Osteocyte (in vitro differentiated cells): ENCODE data around the gene ERG28. TPM values are rescaled to one million over a fixed set of nuclear protein-coding genes. Genes with fewer than 3 reads are reported as not detected.
A peak's percentile ranks its signal among the peaks of the same experiment; 100 is the strongest.

Source experiments
- DNase-seq: peaks from one replicate; pipeline ENCODE4 v3.0.0; 2021; ENCODE audit warnings: mixed read lengths; ENCODE audit not compliant: unreplicated experiment; ENCODE audit errors: extremely low spot score
- H3K27ac Mint-ChIP-seq: one replicate; pipeline ENCODE4 v1.8.0; 2021; ENCODE audit warnings: mild to moderate bottlenecking, mixed read lengths; ENCODE audit not compliant: unreplicated experiment
- H3K27me3 Mint-ChIP-seq: one replicate; pipeline ENCODE4 v1.8.0; 2021; ENCODE audit warnings: mixed read lengths; ENCODE audit not compliant: unreplicated experiment
- H3K36me3 Mint-ChIP-seq: one replicate; pipeline ENCODE4 v1.8.0; 2021; ENCODE audit warnings: mixed read lengths; ENCODE audit not compliant: unreplicated experiment
- H3K4me1 Mint-ChIP-seq: one replicate; pipeline ENCODE4 v1.8.0; 2021; ENCODE audit warnings: mixed read lengths; ENCODE audit not compliant: unreplicated experiment
- H3K4me3 Mint-ChIP-seq: one replicate; pipeline ENCODE4 v1.8.0; 2021; ENCODE audit warnings: mild to moderate bottlenecking, moderate library complexity, mixed read lengths; ENCODE audit not compliant: unreplicated experiment
- H3K9me3 Mint-ChIP-seq: one replicate; pipeline ENCODE4 v1.8.0; 2021; ENCODE audit warnings: mixed read lengths; ENCODE audit not compliant: unreplicated experiment
- total RNA-seq: library from RNA; stranded (reverse); gene quantifications from 2 replicates; pipeline ENCODE4 v1.2.1, GENCODE V29; 2021
- TF ChIP-seq, protein P1 (sequence below): fragments of 200-600 bp; sonication (generic); IDR thresholded peaks from 2 replicates; pipeline ENCODE4 v1.5.0; 2021; ENCODE audit warnings: antibody characterized with exemption, mild to moderate bottlenecking, moderate library complexity

ERG28 gene
- total RNA-seq, 1 donor from 2014 or later = 19.6 TPM

DNA sequence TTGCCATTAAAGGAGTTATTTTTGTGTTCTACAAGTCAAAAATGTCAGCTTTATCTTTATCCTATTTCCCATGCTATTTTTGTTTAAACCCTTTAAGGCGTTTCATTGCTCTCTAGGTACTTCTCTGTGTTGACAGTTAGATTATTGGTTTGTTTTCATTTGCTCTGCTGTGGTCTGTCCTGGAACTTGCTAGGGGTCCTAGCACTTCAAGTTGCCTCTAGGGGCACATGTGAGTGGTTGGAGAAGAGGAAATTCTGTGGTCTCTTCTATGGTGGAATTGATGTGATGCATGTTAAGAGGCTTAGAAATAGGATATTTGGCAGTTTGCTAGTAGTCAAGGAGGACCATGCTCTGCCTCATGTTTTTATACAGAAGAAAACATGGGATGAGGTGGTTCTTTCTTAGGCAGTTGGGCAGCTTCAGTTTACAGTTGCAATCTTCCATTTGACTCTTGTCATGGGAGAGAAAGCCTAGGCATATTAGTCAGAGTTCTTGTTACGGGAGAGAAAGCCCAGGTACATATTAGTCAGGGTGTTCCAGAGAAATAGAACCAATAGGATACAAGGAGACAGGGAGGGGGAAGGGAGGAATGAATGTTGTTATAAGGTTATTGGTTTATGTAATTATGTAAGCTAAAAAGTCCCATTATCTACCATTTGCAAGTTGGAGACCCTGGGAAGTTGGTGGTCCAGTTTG lies 14.7 kb upstream of the ERG28 start:
- peaks cover 3% of the 10 kb centered on the region for H3K9me3 Mint-ChIP-seq
- TF ChIP-seq, protein P1, sequence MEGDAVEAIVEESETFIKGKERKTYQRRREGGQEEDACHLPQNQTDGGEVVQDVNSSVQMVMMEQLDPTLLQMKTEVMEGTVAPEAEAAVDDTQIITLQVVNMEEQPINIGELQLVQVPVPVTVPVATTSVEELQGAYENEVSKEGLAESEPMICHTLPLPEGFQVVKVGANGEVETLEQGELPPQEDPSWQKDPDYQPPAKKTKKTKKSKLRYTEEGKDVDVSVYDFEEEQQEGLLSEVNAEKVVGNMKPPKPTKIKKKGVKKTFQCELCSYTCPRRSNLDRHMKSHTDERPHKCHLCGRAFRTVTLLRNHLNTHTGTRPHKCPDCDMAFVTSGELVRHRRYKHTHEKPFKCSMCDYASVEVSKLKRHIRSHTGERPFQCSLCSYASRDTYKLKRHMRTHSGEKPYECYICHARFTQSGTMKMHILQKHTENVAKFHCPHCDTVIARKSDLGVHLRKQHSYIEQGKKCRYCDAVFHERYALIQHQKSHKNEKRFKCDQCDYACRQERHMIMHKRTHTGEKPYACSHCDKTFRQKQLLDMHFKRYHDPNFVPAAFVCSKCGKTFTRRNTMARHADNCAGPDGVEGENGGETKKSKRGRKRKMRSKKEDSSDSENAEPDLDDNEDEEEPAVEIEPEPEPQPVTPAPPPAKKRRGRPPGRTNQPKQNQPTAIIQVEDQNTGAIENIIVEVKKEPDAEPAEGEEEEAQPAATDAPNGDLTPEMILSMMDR = peak; percentile 18
- H3K27me3 Mint-ChIP-seq = no peaks in the 10 kb centered on the region
- H3K4me3 Mint-ChIP-seq = no peak overlapping the region
- H3K4me1 Mint-ChIP-seq = peaks cover 2% of the 10 kb centered on the region
- no peak for DNase-seq
- H3K36me3 Mint-ChIP-seq = peaks cover 23% of the 10 kb centered on the region
- H3K27ac Mint-ChIP-seq = no peak overlapping the region

DNA sequence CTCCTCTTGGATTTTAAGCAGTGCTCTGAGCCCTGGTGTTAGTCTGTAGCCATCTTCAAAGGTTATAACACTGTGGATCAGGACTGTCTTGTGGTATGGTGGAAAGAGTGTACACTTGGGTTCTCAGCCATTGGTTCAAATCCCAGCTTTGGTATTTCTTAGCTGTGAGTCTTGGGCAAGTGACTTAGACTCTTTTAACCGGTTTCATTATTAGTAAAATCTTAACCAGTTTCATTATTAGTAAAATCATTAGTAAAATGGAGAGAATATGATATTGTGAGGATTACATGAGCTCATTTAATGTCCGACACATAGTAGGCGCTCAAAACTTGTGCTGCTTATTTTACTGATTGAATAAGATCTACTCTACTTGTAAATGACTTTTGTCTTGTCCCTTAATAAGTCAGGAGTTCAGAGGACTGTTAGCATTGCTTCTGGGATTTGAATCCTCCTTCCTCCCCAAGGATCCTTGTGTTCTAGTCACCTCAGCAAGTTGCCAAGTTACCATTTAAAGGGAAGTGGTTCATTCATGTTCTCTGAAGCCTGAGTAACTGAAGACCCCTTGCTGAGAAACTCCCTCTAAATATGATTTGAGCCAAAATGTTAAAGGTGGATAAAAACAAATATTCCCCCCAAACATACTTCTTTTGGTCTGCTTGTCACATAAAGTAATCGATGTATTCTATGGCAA lies 12.8 kb upstream of the ERG28 start:
- DNase-seq = no peak
- TF ChIP-seq, protein P1 = no peak
- Mint-ChIP-seq H3K27me3 (no peaks in the 10 kb centered on the region), H3K4me3 (no peak overlapping the region), H3K27ac (no peak overlapping the region), H3K4me1 (peaks cover 2% of the 10 kb centered on the region), H3K9me3 (peaks cover 3% of the 10 kb centered on the region), H3K36me3 (peaks cover 38% of the 10 kb centered on the region)

DNA sequence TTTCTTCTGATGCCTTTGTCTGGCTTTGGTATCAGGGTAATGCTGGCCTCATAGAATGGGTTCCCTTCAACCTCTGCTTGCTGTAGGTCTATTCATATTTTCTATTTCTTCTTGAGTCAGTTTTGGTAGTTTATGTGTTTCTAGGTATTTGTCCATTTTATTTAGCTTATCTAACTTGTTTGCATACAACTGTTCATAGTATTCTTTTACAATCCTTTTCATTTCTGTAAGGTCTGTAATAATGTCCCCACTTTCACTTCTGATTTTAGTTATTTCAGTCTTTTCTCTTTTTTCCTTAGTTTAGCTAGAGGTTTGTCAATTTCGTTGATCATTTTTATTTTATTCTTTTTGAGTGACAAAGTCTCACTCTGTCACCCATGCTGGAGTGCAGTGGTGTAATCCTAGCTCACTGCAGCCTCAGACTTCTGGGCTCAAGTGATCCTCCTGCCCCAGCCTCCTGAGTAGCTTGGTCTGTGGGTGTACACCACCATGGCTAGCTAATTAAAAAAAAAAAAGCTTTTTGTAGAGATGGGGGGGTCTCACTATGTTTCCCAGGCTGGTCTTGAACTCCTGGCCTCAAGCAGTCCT lies 12.0 kb upstream of the ERG28 start:
- H3K9me3 Mint-ChIP-seq = peaks cover 3% of the 10 kb centered on the region
- DNase-seq = no peak
- H3K27me3 Mint-ChIP-seq = no peaks in the 10 kb centered on the region
- no peak overlapping the region for H3K4me3 Mint-ChIP-seq
- H3K36me3 Mint-ChIP-seq = peaks cover 38% of the 10 kb centered on the region
- peaks cover 2% of the 10 kb centered on the region for H3K4me1 Mint-ChIP-seq
- H3K27ac Mint-ChIP-seq = no peak overlapping the region
- TF ChIP-seq, protein P1 = no peak

DNA sequence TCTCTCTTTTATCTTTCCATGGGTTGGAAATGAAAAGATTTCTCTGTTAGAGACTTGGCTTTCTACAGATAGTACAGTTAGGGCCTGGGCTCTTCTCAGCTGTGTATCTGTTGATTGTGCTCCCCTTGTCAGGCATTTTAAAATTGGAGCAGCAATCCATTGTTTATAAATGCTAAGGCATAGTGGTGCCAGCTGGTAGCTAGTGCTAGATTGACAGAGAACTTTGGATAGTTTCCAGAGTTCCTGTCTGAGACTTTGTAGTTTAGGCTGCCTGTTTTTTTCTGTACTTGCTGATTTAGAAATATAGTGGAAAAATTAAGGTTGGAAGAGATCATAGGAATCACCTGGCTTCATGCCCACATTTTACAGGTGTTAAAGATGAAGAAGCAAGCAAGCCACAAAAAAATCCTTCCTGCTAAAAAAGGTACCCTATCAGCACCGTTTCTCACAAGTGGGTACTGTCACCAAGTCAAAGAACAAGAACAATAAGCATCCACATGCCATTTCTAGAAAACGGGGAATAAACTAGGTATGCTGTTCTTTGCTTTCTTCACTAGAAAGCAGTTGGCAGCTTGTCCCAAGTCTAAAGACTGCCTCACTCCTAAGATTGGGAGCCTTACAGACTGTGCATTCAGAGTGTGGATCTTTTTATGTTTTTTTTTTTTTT lies 6.6 kb upstream of the ERG28 start:
- TF ChIP-seq, protein P1 = no peak
- Mint-ChIP-seq H3K27me3 (no peaks in the 10 kb centered on the region), H3K9me3 (no peaks in the 10 kb centered on the region), H3K27ac (no peak overlapping the region), H3K36me3 (peaks cover 32% of the 10 kb centered on the region), H3K4me1 (peaks cover 2% of the 10 kb centered on the region), H3K4me3 (no peak overlapping the region)
- no peak for DNase-seq

DNA sequence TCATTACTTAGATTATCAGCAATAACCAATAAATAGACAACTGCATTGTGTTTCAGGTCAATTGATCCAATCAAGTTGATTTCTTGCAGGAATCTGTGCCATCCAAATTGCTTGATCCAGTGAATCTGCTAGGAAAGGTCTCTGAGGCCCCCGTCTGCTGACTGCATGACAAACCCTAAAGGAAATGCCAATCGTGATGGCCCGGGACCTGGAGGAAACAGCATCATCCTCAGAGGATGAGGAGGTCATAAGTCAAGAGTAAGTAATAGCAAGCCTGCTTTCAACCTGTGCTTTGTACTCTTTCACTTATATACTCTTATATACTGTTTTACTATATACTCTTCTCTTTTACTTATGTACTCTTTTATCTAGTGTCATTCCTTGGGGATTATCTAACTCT lies 2.3 kb upstream of the ERG28 start:
- Mint-ChIP-seq H3K4me3 (no peak overlapping the region), H3K27ac (no peak overlapping the region), H3K36me3 (peaks cover 3% of the 10 kb centered on the region), H3K9me3 (no peaks in the 10 kb centered on the region), H3K4me1 (peaks cover 21% of the 10 kb centered on the region), H3K27me3 (no peaks in the 10 kb centered on the region)
- TF ChIP-seq, protein P1 = no peak
- no peak for DNase-seq
